Stimulated activated naive CD4-positive, alpha-beta T cell (primary cell): ENCODE data around the gene CLK3.
A peak's percentile ranks its signal among the peaks of the same experiment; 100 is the strongest.
"Not testable (repeated sequence)": the region's sequence is repeated elsewhere in the genome, so short reads cannot be mapped to it uniquely, and the experiment has no call there.

ENCODE experiments used
- DNase-seq, 6 experiments: peaks; one replicate each; lab custom pipeline; 2025; lab: John Stamatoyannopoulos, UW

CLK3 gene

DNA sequence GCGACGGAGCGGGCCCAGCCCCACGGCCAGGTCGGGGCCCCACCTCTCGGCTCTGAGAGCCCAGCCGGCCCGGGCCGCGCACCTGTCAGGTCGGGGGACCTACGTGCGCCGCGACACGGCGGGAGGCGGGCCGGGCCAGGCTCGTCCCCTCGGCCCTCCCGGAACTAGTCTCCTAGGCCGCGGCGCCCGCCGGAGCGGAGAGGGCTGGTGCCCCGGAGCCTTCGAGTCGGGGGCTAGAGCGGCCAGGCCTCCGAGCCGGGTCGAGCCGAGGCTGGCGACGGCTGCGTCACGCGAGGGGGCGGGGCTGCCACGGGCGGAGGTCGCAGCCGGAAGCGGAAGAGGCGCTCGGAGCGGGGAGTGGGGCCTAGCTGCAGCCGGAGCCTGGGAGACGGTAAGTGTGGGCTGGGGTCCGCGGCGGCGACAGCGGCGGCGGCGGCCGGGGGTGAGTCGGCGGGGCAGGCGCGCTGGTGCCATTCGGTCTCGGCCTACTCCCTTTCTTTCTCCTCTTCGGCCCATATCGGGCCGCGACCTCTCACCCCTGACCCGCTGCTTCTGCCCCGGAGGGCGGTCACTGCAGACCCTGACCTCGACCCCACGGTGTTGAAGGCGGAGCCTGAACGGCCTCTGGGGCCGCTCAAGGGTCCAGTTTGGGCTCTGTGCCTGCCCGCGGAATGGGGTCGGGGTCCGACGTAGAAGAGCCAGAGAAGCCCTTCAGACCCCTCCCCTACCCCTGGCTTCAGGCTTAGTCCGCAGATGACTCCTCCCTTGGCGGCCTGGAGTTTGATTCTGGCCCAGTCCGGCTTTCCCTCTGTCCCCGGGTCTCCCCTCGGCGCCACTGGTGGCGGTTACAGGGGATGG, at the start of gene CLK3:
TSS of gene CLK3 (plus strand) at position 329 of the 858 bp plus-strand sequence. CDS start 3,361 bp downstream, outside the sequence.
- peak; percentile 88 to 96 (median 90) for DNase-seq

DNA sequence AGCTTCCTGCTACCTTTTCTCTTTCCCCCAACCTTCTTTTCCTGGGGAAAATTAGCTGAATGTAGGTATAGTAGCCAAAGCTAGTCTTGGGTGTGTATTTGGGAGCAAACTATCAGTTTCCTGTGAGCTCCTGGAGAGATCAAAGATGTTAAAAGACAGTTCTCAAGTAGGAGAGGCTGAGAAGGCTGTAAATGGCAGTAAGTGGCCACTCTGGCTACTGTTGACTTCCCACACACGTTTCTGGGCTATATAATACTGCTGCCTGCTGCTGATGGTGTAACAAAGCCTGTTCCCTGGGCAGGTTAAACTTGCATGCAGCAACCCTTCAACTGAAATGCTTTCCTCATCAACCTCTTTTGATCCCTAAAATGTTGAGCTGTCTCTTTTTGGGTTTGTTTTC, 47.0 kb upstream of the CLK3 start:
- DNase-seq = no peak

DNA sequence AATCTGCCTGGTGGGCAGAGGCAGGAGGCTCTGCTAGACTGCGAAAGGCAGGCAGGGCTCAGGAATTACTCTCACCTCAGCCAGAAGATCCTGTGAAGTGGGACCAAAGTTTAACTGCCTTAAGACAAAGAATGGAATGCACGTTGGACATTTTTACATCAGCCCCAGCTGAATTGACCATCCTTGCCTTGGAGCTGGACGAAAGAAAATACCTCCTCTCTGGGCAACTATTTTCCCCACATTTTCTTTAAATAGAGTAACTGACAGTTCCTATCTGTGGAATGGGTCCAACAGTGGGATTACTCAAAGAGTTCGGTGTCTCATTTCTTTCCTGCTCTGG, 45.9 kb upstream of the CLK3 start:
- no peak for DNase-seq

DNA sequence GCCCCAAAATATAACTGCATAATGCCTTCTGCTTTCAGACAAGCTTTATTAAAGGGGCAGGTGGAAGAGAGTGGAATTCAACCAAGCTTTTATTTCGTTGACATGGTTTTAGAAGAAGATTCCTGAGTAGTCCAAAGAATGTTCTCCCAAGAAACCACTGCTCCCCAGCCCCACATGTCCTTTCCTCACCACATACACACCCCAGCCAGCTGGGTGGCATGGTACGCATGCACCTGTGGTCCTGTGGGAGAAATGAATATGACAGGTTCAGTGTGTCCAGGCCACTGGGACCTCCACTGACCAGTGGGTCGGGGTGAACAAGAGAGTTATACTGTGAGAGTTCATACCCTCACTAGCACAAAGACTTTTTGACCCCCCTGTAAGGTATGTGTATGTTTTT, 44.4 kb upstream of the CLK3 start:
- no peak for DNase-seq

DNA sequence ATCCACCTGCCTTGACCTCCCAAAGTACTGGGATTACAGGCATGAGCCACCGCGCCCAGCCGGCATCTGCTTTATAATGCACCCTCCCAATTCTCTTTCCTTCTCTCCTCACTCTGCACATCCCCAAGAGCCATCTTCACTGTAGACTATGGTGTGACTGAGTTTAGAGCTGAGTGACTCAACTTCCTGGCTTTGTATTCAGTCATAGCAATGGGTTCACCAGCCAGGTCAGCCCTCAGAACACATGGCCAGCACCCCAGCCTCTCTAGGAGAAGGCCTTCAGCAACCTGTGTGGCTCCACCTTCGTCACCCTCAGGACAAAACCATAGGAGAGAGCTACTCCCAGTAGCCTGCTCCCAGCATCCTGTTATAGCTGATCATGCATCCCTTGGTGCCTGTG, 41.6 kb upstream of the CLK3 start:
- no peak for DNase-seq

DNA sequence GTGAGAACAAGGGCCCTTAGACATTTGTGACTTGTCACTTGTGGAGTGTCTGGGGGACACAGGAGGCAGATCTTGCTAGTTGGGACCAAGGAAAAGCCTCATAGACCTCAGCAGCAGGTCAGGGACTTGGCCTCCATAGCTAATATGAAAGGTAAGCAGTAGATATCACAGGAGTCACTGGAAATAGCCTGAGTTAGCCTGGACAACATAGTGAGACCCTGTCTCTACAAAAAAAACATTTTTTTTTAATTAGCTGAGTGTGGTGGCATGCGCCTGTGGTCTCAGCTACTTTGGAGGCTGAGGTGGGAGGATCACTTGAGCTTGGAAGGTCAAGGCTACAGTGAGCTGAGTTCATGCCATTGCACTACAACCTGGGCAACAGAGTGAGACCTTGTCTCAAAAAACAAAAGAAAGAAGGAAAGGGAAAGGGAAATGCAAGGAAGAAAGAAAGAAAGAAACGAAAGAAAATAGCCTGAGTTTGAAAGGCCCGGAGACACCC, 37.1 kb upstream of the CLK3 start:
- no peak for DNase-seq

DNA sequence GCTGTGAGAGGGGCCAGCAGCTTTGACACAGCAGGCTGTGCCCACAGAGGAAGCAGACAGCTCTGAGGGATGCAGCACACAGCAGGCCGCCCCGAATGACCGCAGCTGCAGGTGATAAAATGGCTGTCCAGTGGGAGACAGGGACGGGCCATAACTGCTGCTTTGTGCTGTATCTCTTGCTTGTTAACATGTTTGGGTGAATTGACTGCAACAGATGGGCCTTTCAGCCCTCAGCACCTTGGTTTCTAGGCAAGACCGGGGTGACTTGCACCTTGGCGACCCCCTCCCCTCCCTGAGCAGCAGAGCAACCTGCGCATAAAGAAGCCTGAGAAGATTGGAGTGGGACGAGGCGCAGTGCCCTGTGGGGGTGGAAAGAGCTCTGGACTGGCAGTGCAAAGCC, 36.6 kb upstream of the CLK3 start:
- no peak for DNase-seq

DNA sequence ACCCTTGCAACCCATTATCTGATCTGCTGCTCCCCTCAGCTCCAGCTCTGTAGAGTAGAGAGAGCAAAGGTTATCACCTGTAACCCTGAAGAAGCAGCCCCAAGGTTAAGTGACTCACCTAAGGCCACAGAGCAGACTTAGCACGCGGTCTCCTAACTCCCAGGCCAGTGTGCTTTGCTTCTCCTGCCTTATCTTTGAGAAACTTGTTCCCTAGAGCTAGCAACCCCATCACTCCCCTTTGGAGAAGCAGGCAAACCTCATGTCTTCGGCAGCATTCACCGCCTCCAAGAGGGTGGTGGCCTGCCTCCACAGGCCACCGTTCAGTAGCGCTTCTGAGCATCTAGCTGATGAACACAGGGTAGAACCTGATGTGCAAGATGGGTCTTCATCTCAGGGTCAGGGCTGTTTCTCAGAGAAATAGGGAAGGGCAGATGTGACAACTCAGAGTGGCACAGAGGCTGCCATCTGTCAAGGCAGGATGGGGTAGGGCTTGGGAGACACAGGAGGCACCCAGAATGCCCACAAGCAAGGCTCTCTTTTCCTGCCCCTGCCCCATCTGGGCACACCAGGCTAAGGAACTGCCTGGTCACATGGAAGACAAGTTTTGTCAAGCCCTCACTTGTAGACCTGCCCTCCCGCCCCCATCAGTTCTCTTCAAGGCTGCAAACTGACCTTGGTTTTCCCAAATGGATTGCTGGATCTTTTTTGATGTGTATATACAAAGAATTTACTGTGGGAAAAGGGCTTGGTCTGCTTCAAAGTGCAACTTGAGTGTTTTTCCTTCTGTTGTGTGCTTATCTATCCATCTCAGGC, 34.9 kb upstream of the CLK3 start:
- DNase-seq = no peak

DNA sequence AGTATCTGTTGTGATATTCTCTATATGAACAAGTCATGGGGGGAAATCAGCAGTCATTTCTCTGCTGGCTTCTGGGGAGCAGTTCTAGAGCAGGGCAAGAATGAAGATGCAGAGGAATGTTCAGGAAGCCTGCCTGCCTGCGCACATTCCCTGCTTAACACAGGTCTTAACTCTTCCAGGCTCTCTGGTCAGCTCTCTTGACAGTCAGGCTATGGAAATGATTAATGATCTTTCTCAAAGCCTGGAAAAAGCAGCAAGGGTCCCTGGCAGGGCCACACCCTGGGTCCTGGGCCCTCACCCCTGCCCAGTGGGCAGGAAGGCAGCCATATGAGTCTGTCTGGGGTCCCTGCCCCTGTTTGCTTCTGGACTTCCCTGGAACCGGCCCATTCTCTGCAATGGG, 31.4 kb upstream of the CLK3 start:
- no peak for DNase-seq

DNA sequence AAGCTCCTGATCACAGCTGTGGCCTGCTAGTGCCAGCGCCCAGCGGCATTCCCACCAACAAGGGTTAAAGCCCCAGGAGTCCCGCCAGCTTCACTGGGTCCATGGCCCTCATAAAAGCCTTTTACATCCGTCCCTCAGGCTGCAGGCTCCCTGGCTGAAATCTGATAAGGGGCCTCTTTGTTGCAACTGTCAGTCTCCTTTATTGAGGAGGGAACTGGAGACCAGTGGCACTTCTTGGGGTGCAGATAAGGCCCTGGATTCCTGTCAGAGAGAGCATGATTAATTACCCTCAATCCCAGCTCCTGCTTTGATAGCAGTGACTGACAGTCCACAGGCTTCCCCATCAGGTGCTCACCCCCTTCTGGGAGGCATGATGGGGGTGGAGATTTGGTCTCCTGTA, 30.9 kb upstream of the CLK3 start:
- no peak for DNase-seq

DNA sequence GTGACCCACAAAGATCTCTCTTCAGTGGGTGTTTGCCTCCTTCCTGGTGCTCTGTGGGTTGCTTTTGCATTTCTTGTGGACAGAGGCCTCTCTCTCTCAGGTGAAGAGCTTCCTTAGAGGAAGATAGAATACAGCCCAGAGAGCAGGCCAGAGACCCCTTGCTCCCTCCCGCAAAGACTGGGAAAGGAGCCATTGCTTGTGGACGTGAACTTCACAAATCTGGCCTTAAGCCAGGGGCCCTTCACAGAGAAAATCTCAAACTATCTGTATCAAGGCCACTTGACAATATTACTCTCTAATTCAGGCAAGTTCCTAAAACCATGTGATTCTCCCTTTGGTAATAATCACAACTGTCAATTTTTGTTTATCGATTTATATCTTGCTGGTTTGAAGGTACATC, 30.4 kb upstream of the CLK3 start:
- DNase-seq = no peak

DNA sequence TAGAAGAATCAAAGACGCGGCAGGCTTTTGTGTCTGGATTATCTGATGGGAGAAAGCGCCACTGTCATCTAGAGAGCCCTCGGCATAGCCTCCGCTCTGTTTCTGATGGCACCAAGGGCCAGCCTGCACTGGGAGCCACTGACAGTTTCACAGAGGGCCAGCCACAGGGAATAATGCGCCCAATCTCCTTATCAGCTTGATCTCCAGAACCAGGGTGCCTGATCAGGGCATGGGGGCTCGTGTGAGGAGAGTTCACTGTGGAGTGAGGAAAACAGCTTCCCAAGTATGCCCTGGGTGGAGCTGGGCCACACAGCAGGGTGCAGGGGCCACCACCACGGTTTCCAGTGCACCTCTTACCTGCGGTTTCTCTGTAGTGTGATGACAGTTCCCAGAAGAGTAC, 29.8 kb upstream of the CLK3 start:
- DNase-seq = no peak

DNA sequence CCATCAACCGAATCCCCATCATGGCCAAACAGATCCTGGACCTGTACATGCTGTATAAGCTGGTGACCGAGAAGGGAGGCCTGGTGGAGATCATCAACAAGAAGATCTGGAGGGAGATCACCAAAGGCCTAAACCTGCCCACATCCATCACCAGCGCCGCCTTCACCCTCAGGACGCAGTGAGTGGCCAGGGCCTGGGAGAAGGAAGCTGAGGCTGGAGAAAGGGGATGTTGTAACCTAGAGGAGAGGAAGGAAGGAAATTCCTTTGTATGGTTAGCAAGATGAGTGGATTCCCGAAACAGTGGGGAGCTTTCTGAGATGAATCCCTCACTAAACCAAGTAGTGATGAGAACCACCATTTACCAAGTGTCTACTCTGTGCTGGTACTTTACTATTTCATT, 25.8 kb upstream of the CLK3 start:
- DNase-seq = no peak

DNA sequence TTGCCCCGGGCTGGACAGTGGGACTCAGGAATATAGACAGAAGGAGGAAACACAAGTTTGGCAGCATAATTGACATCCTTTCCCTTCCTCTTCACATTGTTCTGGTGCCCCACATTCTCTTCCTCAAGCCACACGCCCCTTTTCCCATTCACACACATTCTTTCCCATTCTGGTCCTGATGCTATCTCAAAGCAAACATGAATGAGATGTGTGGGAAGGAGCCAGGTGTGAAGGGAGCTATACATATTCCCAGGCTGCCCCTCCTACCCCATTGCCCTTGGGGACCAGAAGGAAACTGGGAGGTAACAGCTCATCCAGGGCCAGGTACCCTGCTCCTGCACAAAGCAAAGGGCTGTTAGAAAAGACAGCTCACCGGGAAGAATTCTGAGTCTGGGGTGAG, 23.4 kb upstream of the CLK3 start:
- no peak for DNase-seq

DNA sequence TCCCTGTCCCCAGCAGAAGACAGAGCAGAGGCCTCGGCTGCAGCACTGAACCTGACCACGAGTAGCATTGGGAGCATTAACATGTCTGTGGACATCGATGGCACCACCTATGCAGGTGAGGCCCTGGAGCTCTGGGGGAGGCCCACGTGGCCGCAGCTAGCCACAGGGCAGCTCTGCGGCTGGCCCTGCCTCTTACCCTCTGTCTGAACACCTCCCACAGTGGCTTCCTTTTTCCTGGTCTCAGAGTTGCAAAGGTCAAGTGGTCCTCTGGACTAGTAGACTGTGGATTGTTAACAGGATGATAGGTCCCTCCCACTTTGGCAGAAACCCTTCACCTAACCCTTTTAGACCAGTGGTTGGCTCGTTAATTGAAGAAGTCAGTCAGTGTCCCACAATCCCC, 22.5 kb upstream of the CLK3 start:
- no peak for DNase-seq

DNA sequence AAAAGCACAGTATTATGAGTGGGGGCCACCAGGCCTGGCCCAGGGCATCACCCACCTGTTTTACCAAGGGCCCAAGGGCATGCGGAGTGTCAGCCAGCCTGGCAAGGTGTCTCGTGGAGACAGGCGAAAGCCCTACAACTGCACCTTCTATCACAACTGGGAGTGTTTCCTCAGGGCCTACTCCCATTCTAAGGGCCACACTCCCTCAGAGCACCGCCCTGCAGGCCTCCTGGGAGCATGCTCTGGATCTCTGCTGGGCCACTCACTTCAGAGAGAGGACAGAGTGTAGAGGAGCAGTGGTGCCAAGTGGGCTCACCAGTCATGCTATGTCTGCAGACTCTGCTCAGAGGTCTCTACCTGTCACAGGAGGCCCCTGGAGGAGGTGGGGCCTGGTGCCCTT, 21.2 kb upstream of the CLK3 start:
- no peak for DNase-seq

DNA sequence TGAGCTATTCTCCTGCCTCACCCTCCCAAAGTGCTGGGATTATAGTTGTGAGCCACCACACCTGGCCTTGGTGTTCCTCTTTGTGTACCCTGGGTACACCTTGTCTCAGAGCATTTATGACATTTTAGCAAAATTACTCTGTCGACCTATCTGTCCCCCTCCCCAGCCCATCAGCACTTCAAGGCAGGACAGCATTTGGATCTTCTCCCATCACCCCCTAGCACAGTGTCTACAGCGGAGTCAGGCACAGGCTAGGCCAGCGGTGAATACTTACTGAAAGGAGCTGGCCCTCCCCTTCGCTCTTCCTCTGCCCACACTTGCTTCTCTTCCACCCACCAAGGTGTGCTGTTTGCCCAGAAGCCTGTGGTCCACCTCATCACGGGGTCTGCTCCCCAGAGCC, 20.4 kb upstream of the CLK3 start:
- no peak for DNase-seq

DNA sequence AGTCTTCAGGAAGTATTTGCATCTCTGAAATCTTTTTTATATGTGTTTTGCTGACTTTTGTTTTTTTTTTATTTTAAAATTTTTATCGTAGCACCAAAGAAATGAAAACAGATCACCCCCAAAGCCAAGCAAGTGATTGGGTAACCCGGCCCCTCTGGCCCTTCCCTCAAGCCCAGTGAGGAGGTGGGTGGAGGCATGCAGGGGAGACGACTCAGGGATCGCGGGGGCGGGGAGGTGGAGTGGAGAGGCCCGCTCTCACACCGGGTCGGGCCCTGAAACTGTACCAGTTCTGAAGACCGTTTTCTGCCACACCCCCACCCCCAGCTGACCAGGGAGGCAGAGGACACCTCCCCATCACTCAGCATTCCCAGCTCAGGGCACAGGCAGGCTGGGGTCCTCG, 18.9 kb upstream of the CLK3 start:
- not testable (repeated sequence) for DNase-seq

DNA sequence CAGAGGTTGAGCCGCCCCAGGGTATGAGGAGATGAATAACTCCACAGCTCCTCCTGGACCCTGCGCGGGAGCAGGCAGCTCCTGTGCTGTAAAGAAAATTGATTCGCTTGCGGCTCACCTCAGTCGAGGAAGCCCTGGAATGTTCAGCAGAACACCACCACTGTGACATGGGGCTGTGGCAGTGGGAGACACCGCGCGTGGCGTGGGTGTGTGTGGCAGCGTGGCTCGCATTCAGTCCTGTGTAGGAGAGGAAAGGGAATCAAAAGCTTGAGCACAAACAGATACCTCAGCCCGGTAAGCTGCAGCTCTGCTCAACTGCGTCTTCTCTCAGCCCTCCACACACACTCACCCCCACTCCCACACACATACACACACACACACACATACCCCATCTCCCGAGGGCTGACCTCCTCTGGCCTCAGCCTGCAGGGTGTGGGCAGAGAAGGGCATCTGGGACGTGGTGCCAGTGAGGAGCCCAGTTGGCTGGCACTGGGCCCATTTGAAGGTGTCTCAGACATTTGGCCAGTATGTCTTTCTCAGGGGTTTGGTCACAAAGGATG, 18.4 kb upstream of the CLK3 start:
- not testable (repeated sequence) for DNase-seq

DNA sequence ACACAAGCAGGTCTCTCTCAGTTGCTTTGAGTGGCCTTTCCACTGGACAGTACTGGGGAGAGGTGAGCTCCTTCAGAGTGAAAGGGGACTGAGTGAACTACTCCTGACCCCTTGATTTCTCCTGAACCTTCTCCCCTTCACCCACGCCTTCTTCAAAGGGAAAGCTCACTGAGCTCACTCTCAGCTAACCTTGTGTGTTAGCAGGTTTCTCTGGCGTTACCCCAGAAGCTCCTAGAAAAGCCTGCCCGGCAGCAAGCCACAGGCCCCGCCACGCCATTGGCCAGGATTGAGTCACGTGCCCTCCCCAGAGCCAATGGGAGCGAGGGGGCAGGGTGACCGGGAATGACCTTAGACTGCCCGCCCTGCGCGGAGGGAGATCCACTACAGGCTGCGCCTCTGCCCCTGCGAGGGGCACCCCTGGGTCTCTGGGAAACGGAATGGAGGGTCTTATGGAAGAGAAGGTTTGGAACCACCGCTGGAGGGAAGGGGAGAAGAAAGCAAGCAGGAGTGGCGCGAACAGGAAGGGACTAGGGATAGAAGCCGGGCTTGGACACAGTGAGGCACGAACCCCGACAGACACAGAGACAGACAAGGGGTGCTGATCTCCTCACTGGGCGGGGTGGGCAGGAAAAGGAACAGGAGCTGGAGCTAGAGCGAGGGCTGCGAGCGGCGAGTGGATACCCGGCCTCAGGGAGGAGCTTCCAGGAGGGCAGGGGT, 17.4 kb upstream of the CLK3 start:
- peak; percentile 56 to 87 (median 76) for DNase-seq

DNA sequence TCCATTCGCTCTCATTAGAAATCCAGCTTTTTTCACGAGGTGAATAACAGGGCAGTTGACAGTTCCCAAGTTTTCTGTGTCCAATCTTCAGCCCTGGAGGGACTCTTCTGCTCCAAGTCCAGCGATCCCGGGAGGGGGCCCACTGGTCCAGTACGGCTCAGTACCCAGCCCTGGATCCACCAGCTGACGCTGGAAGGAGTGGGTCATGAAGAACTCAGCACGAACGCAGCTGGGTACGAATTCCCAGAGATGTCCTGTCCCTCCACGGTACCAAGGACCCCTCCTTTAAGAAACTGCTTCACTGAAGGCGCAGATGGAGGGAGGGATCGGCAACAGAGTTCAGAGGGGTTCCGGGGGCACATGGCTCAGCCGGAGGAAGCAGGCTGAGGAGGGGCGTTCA, 16.5 kb upstream of the CLK3 start:
- no peak for DNase-seq
